DOHH2 (cell line): Measurements from ENCODE around the gene SDHAF2.

Experiments used
- H3F3A ChIP-seq: fragments of 200-600 bp; sonication (generic), shearing (Covaris generic); 2 replicates; pipeline ENCODE4 v1.6.0; 2016; ENCODE audit warnings: antibody characterized with exemption, mild to moderate bottlenecking; ENCODE audit not compliant: control insufficient read depth, insufficient read depth
- H3K27ac ChIP-seq: fragments of 200-600 bp; sonication (generic); 2 replicates; pipeline ENCODE4 v1.5.1; 2014; ENCODE audit warnings: low read depth, mild to moderate bottlenecking, low read length, moderate library complexity
- H3K27me3 ChIP-seq: fragments of 200-600 bp; sonication (generic); 2 replicates; pipeline ENCODE4 v1.6.1; 2014; ENCODE audit warnings: mild to moderate bottlenecking, low read length, mixed read lengths; ENCODE audit not compliant: control insufficient read depth
- H3K36me3 ChIP-seq: fragments of 200-600 bp; sonication (generic); 2 replicates; pipeline ENCODE4 v1.6.1; 2014; ENCODE audit warnings: mild to moderate bottlenecking, low read length, moderate library complexity, mixed read lengths; ENCODE audit not compliant: control insufficient read depth
- H3K4me1 ChIP-seq: fragments of 200-600 bp; sonication (generic); 2 replicates; pipeline ENCODE4 v1.6.1; 2014; ENCODE audit warnings: mild to moderate bottlenecking, low read length, mixed read lengths; ENCODE audit not compliant: control insufficient read depth
- H3K4me2 ChIP-seq: fragments of 200-600 bp; sonication (generic); 2 replicates; pipeline ENCODE4 v1.6.0; 2014; ENCODE audit warnings: mild to moderate bottlenecking, low read length, moderate library complexity
- H3K4me3 ChIP-seq: fragments of 200-600 bp; sonication (generic); 2 replicates; pipeline ENCODE4 v1.5.1; 2014; ENCODE audit warnings: mild to moderate bottlenecking, low read length, mixed read lengths
- H3K79me2 ChIP-seq: fragments of 200-600 bp; sonication (generic); 2 replicates; pipeline ENCODE4 v1.6.1; 2014; ENCODE audit warnings: mild to moderate bottlenecking, low read length, mixed read lengths; ENCODE audit not compliant: control insufficient read depth
- H3K9me2 ChIP-seq: fragments of 200-600 bp; sonication (generic); replicated peaks from 2 replicates; pipeline ENCODE4 v1.6.1; 2014; ENCODE audit warnings: mild to moderate bottlenecking, low read length, mixed read lengths; ENCODE audit not compliant: control insufficient read depth
- H3K9me3 ChIP-seq: fragments of 200-600 bp; sonication (generic); 2 replicates; pipeline ENCODE4 v1.6.1; 2014; ENCODE audit warnings: antibody characterized with exemption, low read length, mixed read lengths; ENCODE audit not compliant: control insufficient read depth, insufficient read depth
- H4K20me1 ChIP-seq: fragments of 200-600 bp; sonication (generic); 2 replicates; pipeline ENCODE4 v1.6.0; 2014; ENCODE audit warnings: low read depth, mild to moderate bottlenecking, antibody characterized with exemption, low read length, moderate library complexity; ENCODE audit not compliant: control insufficient read depth, insufficient read depth
- CTCF ChIP-seq: fragments of 200-600 bp; sonication (generic); IDR thresholded peaks from one replicate; pipeline ENCODE4 v1.5.1; 2014; ENCODE audit warnings: antibody characterized with exemption, mild to moderate bottlenecking, low read depth, low read length; ENCODE audit not compliant: poor library complexity, severe bottlenecking
- EZH2phosphoT487 ChIP-seq: fragments of 200-600 bp; sonication (generic); IDR thresholded peaks from 2 replicates; pipeline ENCODE4 v1.6.1; 2017; ENCODE audit warnings: borderline replicate concordance, mild to moderate bottlenecking, antibody characterized with exemption, low read length, moderate library complexity, mixed read lengths

SDHAF2 gene

GRCh38 chr11:61494381-61494961 is 64.5 kb downstream of the SDHAF2 start:
- H3K9me2 ChIP-seq, result no peaks in the 10 kb centered on the region
- no peak overlapping the region for H3K4me3 ChIP-seq
- TF ChIP-seq EZH2phosphoT487, result no peak
- no peak for TF ChIP-seq CTCF
- H4K20me1 ChIP-seq, result no peaks in the 10 kb centered on the region
- H3K27ac ChIP-seq, result no peak overlapping the region
- H3K4me1 ChIP-seq, result no peaks in the 10 kb centered on the region
- H3K4me2 ChIP-seq, result no peak overlapping the region
- no peaks in the 10 kb centered on the region for H3K79me2 ChIP-seq
- H3K9me3 ChIP-seq, result no peaks in the 10 kb centered on the region
- no peaks in the 10 kb centered on the region for H3K27me3 ChIP-seq
- no peaks in the 10 kb centered on the region for H3F3A ChIP-seq
- H3K36me3 ChIP-seq, result no peaks in the 10 kb centered on the region

- Histone ChIP-seq H3K27me3 (no peaks in the 10 kb centered on the region), H3K4me1 (no peaks in the 10 kb centered on the region), H4K20me1 (no peaks in the 10 kb centered on the region), H3F3A (no peaks in the 10 kb centered on the region), H3K4me3 (no peak overlapping the region), H3K4me2 (no peak overlapping the region), H3K27ac (no peak overlapping the region), H3K36me3 (no peaks in the 10 kb centered on the region), H3K9me2 (no peaks in the 10 kb centered on the region), H3K79me2 (no peaks in the 10 kb centered on the region), H3K9me3 (no peaks in the 10 kb centered on the region)
- TF ChIP-seq EZH2phosphoT487 (no peak), CTCF (no peak)
These were observed 66.1 kb downstream of the SDHAF2 start for GRCh38 chr11:61495801-61496601.
